CD8-positive, alpha-beta memory T cell (primary cell): ENCODE results near the gene MYO1D. TPM values are rescaled to one million over a fixed set of nuclear protein-coding genes. Genes with fewer than 3 reads are reported as not detected.

Experiments
- CTCF ChIA-PET: fragments of 350-600 bp; sonication (Branson Sonifier 250); formaldehyde crosslinking; loops from one replicate; lab custom pipeline; 2021; ENCODE audit warnings: antibody characterized with exemption; lab: Charles Lee
- POLR2A ChIA-PET: fragments of 350-600 bp; sonication (Branson Sonifier 250); formaldehyde crosslinking; loops from one replicate; lab custom pipeline; 2021; ENCODE audit warnings: antibody characterized with exemption; lab: Charles Lee
- DNase-seq, 5 donors: peaks; one replicate each; pipeline versions ENCODE4 v3.0.0 to v3.0.0-alpha.2; 2020 to 2022; ENCODE audit warnings: mixed read lengths in 1 of 5
- H3K27ac ChIP-seq: one replicate; pipeline ENCODE4 v1.7.0; 2013; ENCODE audit warnings: low read depth, mild to moderate bottlenecking, low read length, moderate library complexity
- H3K27me3 ChIP-seq: 2 replicates; pipeline ENCODE4 v1.7.0; 2013; ENCODE audit warnings: low read length, mild to moderate bottlenecking; ENCODE audit not compliant: insufficient read depth, poor library complexity, severe bottlenecking
- H3K36me3 ChIP-seq: 2 replicates; pipeline ENCODE4 v1.7.0; 2013; ENCODE audit warnings: mild to moderate bottlenecking, low read length, moderate library complexity; ENCODE audit not compliant: insufficient read depth
- H3K4me1 ChIP-seq: 2 replicates; pipeline ENCODE4 v1.7.0; 2013; ENCODE audit warnings: mild to moderate bottlenecking, low read length, moderate library complexity; ENCODE audit not compliant: insufficient read depth
- H3K4me3 ChIP-seq: 2 replicates; pipeline ENCODE4 v1.7.0; 2013; ENCODE audit warnings: mild to moderate bottlenecking, low read length
- H3K9me3 ChIP-seq: 2 replicates; pipeline ENCODE4 v1.7.0; 2013; ENCODE audit warnings: mild to moderate bottlenecking, low read length
- H3K27ac Mint-ChIP-seq, 8 donors: one replicate each; pipeline ENCODE4 v1.8.0; 2020 to 2021; ENCODE audit warnings: mixed read lengths in 8 of 8, mild to moderate bottlenecking in 6 of 8, inconsistent platforms in 3 of 8, moderate library complexity in 3 of 8
- H3K27me3 Mint-ChIP-seq, 2 donors: one replicate each; pipeline ENCODE4 v1.8.0; 2020 to 2021; ENCODE audit warnings: mixed read lengths in 2 of 2, mild to moderate bottlenecking in 1 of 2, moderate library complexity in 1 of 2
- H3K36me3 Mint-ChIP-seq, 3 donors: one replicate each; pipeline ENCODE4 v1.8.0; 2020 to 2021; ENCODE audit warnings: mixed read lengths in 3 of 3, inconsistent platforms in 1 of 3, mild to moderate bottlenecking in 1 of 3
- H3K4me1 Mint-ChIP-seq, 3 donors: one replicate each; pipeline ENCODE4 v1.8.0; 2020 to 2021; ENCODE audit warnings: mixed read lengths in 3 of 3, inconsistent platforms in 1 of 3, mild to moderate bottlenecking in 1 of 3
- H3K4me3 Mint-ChIP-seq, 7 donors: one replicate each; pipeline ENCODE4 v1.8.0; 2020 to 2021; ENCODE audit warnings: mixed read lengths in 7 of 7, mild to moderate bottlenecking in 6 of 7, moderate library complexity in 4 of 7, inconsistent platforms in 2 of 7
- H3K9me3 Mint-ChIP-seq, 5 donors: one replicate each; pipeline ENCODE4 v1.8.0; 2020 to 2022; ENCODE audit warnings: mixed read lengths in 5 of 5, mild to moderate bottlenecking in 3 of 5, moderate library complexity in 2 of 5, inconsistent platforms in 1 of 5
- polyA plus RNA-seq: library from polyadenylated mRNA; unstranded; fragments of 300-500 nt; fragmentation: Illumina TruSeq; gene quantifications from one replicate; pipeline ENCODE4 v1.2.3, GENCODE V29; 2021
- total RNA-seq, 2 experiments: library from RNA; stranded (reverse); gene quantifications; one replicate each; pipeline ENCODE4 v1.2.3, GENCODE V29; 2021

The MYO1D gene
- total and polyA plus RNA-seq, 3 experiments from 2014 or later = 9.0 to 15.8 (median 11.5) TPM

DNA sequence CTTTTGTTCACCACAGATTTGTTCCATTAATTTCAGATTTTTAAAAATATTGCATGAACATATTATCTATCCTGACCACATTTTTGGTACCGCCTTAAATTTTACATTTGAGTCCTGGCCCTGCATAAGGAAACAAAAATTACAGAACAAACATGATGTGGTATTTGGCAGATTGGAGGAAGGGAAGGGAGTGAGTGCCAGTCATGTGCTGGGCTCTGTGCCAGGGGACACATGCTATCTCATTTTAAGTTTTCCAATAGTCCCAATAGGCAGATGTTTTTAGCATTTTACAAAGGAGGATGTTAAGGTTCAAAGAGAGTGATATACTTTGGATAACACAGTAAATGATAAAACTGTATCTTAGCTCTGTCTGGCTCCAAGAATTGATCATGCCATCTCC is 205.0 kb downstream of the MYO1D start:
- no peak for DNase-seq
- no peaks in the 10 kb centered on the region for H3K4me1 ChIP-seq

DNA sequence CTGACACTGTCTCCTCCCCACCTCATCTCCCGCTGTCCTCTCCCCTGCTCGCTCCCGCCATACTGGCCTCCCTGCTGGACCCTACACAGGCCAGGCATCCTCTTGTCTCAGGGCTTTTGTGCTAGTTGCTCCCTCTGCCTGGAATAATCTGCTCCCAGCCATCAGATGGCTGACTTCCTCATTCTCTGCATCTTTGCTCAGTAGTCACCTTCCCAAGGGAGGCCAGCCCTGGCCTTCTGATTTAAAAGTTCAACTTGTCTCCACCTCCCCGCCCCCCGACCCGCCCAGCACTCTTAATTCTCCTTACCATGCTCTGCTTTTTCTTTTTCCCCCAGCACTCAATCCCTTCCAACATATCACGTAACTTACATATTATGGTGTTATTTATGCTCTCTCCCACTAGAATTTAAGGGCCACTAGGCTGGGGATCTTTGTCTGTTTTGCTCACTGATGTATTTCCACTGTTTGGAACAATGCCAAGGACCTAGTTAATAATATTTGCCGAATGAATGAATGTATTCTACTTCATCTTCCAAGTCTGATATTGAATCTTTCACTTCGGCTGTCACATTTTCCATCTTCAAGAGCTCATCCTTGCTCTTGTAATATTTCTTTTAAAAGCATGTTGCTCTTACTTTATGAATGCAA is 211.9 kb downstream of the MYO1D start:
- ChIA-PET POLR2A (no interaction called here), CTCF (no interaction called here)
- Mint-ChIP-seq H3K27me3 (no peaks in the 10 kb centered on the region), H3K4me3 (no peak overlapping the region), H3K27ac (no peak overlapping the region), H3K36me3 (no peaks in the 10 kb centered on the region), H3K4me1 (no peaks in the 10 kb centered on the region), H3K9me3 (no peaks in the 10 kb centered on the region)
- Histone ChIP-seq H3K9me3 (no peaks in the 10 kb centered on the region), H3K27me3 (no peaks in the 10 kb centered on the region), H3K36me3 (no peaks in the 10 kb centered on the region), H3K27ac (no peak overlapping the region), H3K4me1 (no peaks in the 10 kb centered on the region), H3K4me3 (no peak overlapping the region)
- DNase-seq = no peak

More for the DNA sequence above, 205.0 kb downstream of the MYO1D start:
- Histone ChIP-seq H3K27ac (no peak overlapping the region), H3K4me3 (no peak overlapping the region), H3K9me3 (no peaks in the 10 kb centered on the region), H3K36me3 (no peaks in the 10 kb centered on the region), H3K27me3 (no peaks in the 10 kb centered on the region)
- Mint-ChIP-seq H3K27ac (no peak overlapping the region), H3K4me1 (peaks cover 0 to 6% (median 3%) of the 10 kb centered on the region in 3 donors), H3K9me3 (no peaks in the 10 kb centered on the region), H3K4me3 (peak overlapping the region in 1 of 7 donors; percentile 10), H3K27me3 (no peaks in the 10 kb centered on the region), H3K36me3 (peaks cover 0 to 4% (median 2%) of the 10 kb centered on the region in 3 donors)
- ChIA-PET POLR2A (no interaction called here), CTCF (interaction anchor here (1.3 kb wide), 1 partner anchor 13 kb away, joined by 6 read pairs; no protein-coding TSS in a partner anchor)

DNA sequence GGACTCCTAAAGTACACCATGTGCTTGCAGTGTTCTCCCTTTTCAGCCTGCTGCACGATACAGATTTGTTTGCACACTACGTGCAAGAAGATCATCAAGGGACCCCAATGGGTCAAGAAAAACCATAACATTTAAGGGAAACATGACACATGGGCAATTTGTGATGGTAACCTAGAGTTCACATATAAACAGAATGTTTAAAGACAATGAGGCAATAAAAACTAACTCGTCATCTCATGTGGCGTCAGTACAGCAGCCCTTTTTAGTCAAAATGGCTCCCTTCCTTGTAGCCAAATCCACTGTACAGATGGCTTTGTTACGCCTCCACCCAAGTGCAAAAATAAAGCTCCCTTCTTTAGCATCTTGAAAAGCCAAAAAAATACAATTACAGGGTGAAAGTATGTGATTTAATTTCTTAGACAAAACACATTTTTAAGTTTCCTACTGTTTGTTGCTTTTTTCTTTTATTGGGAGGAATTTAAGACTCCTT is 216.4 kb downstream of the MYO1D start:
- Histone ChIP-seq H3K36me3 (no peaks in the 10 kb centered on the region), H3K27me3 (no peaks in the 10 kb centered on the region), H3K27ac (no peak overlapping the region), H3K9me3 (no peaks in the 10 kb centered on the region), H3K4me3 (no peak overlapping the region), H3K4me1 (no peaks in the 10 kb centered on the region)
- ChIA-PET POLR2A (no interaction called here), CTCF (no interaction called here)
- no peak for DNase-seq
- no peaks in the 10 kb centered on the region for H3K27me3 Mint-ChIP-seq
- no peaks in the 10 kb centered on the region for H3K9me3 Mint-ChIP-seq
- no peak overlapping the region for H3K4me3 Mint-ChIP-seq
- H3K4me1 Mint-ChIP-seq = no peaks in the 10 kb centered on the region
- H3K27ac Mint-ChIP-seq = no peak overlapping the region
- H3K36me3 Mint-ChIP-seq = peaks cover 2 to 19% (median 3%) of the 10 kb centered on the region in 3 donors

DNA sequence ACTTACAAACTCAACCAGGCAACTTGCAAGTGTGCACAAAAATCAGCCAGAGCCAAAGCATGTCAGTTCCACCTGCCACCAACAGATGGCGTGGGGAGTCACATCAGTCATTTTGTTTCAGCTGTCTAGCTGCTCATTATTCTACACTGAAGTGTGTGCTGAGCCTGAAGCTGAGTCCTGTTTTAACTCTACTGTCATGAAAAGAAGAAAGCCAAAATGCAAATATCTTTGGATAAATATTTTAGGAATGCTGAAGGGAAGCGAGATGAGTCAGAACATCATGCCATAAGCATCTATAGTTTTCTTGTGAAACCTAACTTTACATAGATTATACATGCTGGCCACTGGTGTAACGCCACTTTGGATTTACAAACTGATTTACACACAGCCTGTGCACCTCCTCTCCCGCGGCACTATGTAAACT is 217.5 kb downstream of the MYO1D start:
- DNase-seq = peak; percentile 29 to 68 (median 44)
- Mint-ChIP-seq H3K9me3 (no peaks in the 10 kb centered on the region), H3K4me1 (no peaks in the 10 kb centered on the region), H3K27ac (no peak overlapping the region), H3K27me3 (peaks cover 0 to 4% of the 10 kb centered on the region in 2 donors), H3K4me3 (no peak overlapping the region), H3K36me3 (peaks cover 4 to 27% (median 12%) of the 10 kb centered on the region in 3 donors)
- H3K9me3 ChIP-seq = no peaks in the 10 kb centered on the region
- H3K27me3 ChIP-seq = no peaks in the 10 kb centered on the region
- CTCF ChIA-PET = interaction anchor here (0.5 to 1.7 kb wide), 12 partner anchors 8 to 285 kb away, joined by 3 to 6 read pairs (median 4); no protein-coding TSS in a partner anchor
- H3K4me1 ChIP-seq = no peaks in the 10 kb centered on the region
- no peak overlapping the region for H3K4me3 ChIP-seq
- POLR2A ChIA-PET = no interaction called here
- no peak overlapping the region for H3K27ac ChIP-seq
- H3K36me3 ChIP-seq = no peaks in the 10 kb centered on the region

DNA sequence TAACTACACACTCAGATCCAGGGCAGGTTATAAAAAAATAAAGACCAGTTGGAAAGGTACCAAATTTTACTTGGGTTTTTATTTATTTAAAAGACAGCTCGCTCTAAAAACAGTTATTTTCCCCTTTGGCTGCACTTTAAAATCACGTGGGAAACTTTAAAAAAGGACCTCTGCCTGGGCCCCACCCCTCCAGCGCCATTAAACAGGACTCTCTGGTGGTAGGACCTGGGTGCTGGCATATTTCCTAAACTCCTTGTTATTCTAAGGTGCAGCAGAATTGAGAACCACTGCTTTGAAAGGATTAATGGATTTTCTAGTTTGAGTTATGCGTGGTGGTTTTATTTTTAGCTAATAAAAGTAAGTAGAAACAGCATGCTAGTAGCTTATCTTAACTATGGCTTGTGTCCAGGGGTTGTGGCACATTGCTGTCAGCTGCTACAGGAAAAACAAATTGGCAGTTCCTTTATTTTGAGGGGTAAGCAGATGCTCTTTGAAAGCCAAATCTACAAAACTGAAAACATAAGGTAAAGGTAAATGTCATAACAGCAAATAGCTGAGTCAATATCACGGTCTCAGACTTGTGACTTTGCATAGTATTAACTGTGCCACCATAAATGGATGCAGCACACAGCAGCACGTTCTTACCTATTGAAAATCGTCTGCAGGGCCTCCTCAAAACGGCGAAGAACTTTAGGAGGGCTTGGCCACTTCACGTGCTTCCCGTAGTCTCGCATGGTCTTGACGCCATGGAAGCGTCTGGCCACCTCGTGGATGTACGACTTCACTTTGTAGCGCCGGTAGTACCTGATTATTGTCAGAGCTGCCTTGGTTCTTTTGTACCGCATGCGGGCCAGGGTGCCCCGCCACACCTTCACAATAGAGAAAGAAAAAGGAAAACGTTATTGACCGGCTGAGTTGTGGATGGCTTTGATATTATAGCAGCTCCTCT is 218.2 kb downstream of the MYO1D start:
- no peaks in the 10 kb centered on the region for H3K27me3 ChIP-seq
- Mint-ChIP-seq H3K36me3 (peaks cover 6 to 33% (median 15%) of the 10 kb centered on the region in 3 donors), H3K4me3 (no peak overlapping the region), H3K27me3 (peaks cover 0 to 4% of the 10 kb centered on the region in 2 donors), H3K4me1 (no peaks in the 10 kb centered on the region), H3K27ac (peak overlapping the region in 1 of 8 donors; percentile 29), H3K9me3 (no peaks in the 10 kb centered on the region)
- H3K27ac ChIP-seq = no peak overlapping the region
- no peak for DNase-seq
- H3K4me1 ChIP-seq = no peaks in the 10 kb centered on the region
- no peaks in the 10 kb centered on the region for H3K9me3 ChIP-seq
- no peak overlapping the region for H3K4me3 ChIP-seq
- ChIA-PET CTCF (interaction anchor here (0.5 to 2.3 kb wide), 15 partner anchors 9 to 339 kb away, joined by 3 to 6 read pairs (median 4); partner anchors contain the start of gene MYO1D), POLR2A (no interaction called here)
- H3K36me3 ChIP-seq = no peaks in the 10 kb centered on the region

DNA sequence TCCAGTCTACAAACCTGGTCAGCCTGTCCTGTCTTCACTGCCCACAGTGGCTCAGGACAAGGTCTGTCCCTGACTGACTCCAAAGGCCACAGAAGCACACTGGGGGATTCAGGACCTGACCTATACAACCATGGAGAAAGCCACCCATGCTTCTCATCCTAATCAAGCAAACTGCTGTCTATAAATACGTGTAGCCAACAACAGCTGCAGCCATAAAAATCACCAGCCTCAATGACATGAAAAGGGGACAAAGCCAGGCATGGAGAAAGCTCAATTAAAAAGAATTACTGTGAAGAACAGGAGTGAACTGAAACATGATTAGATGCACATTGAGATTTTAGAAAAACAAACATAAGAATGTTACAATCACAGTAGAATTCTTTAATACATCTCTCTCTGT is 220.0 kb downstream of the MYO1D start:
- POLR2A ChIA-PET = no interaction called here

DNA sequence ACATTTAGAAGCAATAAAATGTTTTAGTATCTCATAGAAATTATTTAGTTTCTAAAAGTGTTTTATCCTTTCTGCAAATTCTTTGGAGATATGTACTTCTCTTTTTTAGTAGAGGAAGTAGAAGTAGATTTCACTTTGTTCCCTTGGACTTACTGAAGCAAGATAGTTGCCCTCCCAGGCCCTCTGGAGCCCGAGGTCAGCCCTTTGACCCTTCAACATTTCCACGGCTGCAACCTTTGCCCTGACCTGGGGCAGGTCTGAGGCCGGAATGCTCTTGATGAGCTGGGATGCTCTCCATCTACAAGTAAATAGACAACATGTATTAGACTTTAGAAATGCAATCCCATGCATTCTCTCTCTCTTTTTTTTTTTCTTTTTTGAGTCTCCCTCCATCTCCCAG is 222.6 kb downstream of the MYO1D start:
- Mint-ChIP-seq H3K27me3 (peaks cover 0 to 4% of the 10 kb centered on the region in 2 donors), H3K4me1 (no peaks in the 10 kb centered on the region), H3K9me3 (peaks cover 14 to 20% (median 15%) of the 10 kb centered on the region in 5 donors), H3K27ac (no peak overlapping the region), H3K4me3 (no peak overlapping the region), H3K36me3 (peaks cover 25 to 62% (median 45%) of the 10 kb centered on the region in 3 donors)
- DNase-seq = no peak
- Histone ChIP-seq H3K36me3 (no peaks in the 10 kb centered on the region), H3K27ac (no peak overlapping the region), H3K4me1 (no peaks in the 10 kb centered on the region), H3K9me3 (no peaks in the 10 kb centered on the region), H3K27me3 (no peaks in the 10 kb centered on the region), H3K4me3 (no peak overlapping the region)
- POLR2A ChIA-PET = no interaction called here
- CTCF ChIA-PET = no interaction called here

More for the DNA sequence above, 220.0 kb downstream of the MYO1D start:
- peaks cover 8 to 44% (median 23%) of the 10 kb centered on the region in 3 donors for H3K36me3 Mint-ChIP-seq
- no peaks in the 10 kb centered on the region for H3K4me1 Mint-ChIP-seq
- Histone ChIP-seq H3K27ac (no peak overlapping the region), H3K4me3 (no peak overlapping the region), H3K4me1 (no peaks in the 10 kb centered on the region), H3K36me3 (no peaks in the 10 kb centered on the region), H3K27me3 (no peaks in the 10 kb centered on the region), H3K9me3 (no peaks in the 10 kb centered on the region)
- DNase-seq = no peak
- CTCF ChIA-PET = interaction anchor here (1.7 to 2.3 kb wide), 2 partner anchors 173 to 195 kb away, joined by 4 to 6 read pairs; no protein-coding TSS in a partner anchor
- no peak overlapping the region for H3K27ac Mint-ChIP-seq
- peaks cover 0 to 4% of the 10 kb centered on the region in 2 donors for H3K27me3 Mint-ChIP-seq
- H3K4me3 Mint-ChIP-seq = no peak overlapping the region
- peaks cover 0 to 2% (median 0%) of the 10 kb centered on the region in 5 donors for H3K9me3 Mint-ChIP-seq
